ENCODE results near the gene MCC.

GRCh38 chr5:113205807-113206206, 282.4 kb downstream of the MCC start:
- TF ChIP-seq CTCF (IDR thresholded peaks at IDR 0.05) (no peak), POLR2A (IDR thresholded peaks at IDR 0.05) (no peak)
